GM23338 (cell line): ENCODE results near the gene IFT88. TPM values are rescaled to one million over a fixed set of nuclear protein-coding genes. Genes with fewer than 3 reads are reported as not detected.

Experiments
- ATAC-seq: fragments of 200-7000 bp; cut with Tn5 transposase; 3 replicates; pipeline ENCODE4 v1.9.1; 2020
- DNase-seq: peaks from one replicate; pipeline ENCODE4 v3.0.0-alpha.2; 2015; ENCODE audit warnings: low spot score
- H2AFZ ChIP-seq: fragments of 200-600 bp; sonication (generic); 2 replicates; pipeline ENCODE4 v1.8.0; 2016; ENCODE audit warnings: antibody characterized with exemption, mild to moderate bottlenecking, moderate library complexity
- H3F3A ChIP-seq: fragments of 200-600 bp; sonication (generic); replicated peaks from 2 replicates; pipeline ENCODE4 v1.8.0; 2017; ENCODE audit warnings: antibody characterized with exemption, mixed run types, low read depth
- H3K27ac ChIP-seq: fragments of 200-600 bp; sonication (generic); 2 replicates; pipeline ENCODE4 v1.6.1; 2016; ENCODE audit warnings: low read depth
- H3K27me3 ChIP-seq: fragments of 200-600 bp; sonication (generic); 2 replicates; pipeline ENCODE4 v1.8.0; 2016; ENCODE audit warnings: mild to moderate bottlenecking, mixed run types, moderate library complexity; ENCODE audit not compliant: insufficient read depth
- H3K36me3 ChIP-seq: fragments of 200-600 bp; sonication (generic); 2 replicates; pipeline ENCODE4 v1.8.0; 2016; ENCODE audit warnings: mild to moderate bottlenecking; ENCODE audit not compliant: insufficient read depth
- H3K4me1 ChIP-seq: fragments of 200-600 bp; sonication (generic); 2 replicates; pipeline ENCODE4 v1.8.0; 2016; ENCODE audit warnings: mild to moderate bottlenecking, moderate library complexity; ENCODE audit not compliant: insufficient read depth
- H3K4me2 ChIP-seq: fragments of 200-600 bp; sonication (generic); 2 replicates; pipeline ENCODE4 v1.7.1; 2017; ENCODE audit warnings: mixed run types
- H3K4me3 ChIP-seq: fragments of 200-600 bp; sonication (generic); 2 replicates; pipeline ENCODE4 v1.6.1; 2016; ENCODE audit warnings: mixed run types
- H3K79me2 ChIP-seq: fragments of 200-600 bp; sonication (generic); replicated peaks from 2 replicates; pipeline ENCODE4 v1.8.0; 2017; ENCODE audit warnings: mild to moderate bottlenecking; ENCODE audit not compliant: insufficient read depth
- H3K9me2 ChIP-seq: fragments of 200-600 bp; sonication (generic); 2 replicates; pipeline ENCODE4 v1.8.0; 2017; ENCODE audit not compliant: insufficient read depth
- H4K20me1 ChIP-seq: fragments of 200-600 bp; sonication (generic); replicated peaks from 2 replicates; pipeline ENCODE4 v1.8.0; 2017; ENCODE audit warnings: mild to moderate bottlenecking; ENCODE audit not compliant: insufficient read depth
- H3K27ac Mint-ChIP-seq: 2 replicates; pipeline ENCODE4 v1.8.0; 2020; ENCODE audit warnings: inconsistent platforms, mild to moderate bottlenecking, moderate library complexity, mixed read lengths
- H3K27me3 Mint-ChIP-seq: 3 replicates; pipeline ENCODE4 v1.8.0; 2022; ENCODE audit warnings: low read depth, mild to moderate bottlenecking, moderate library complexity, mixed read lengths, inconsistent platforms; ENCODE audit not compliant: insufficient read depth, poor library complexity
- H3K36me3 Mint-ChIP-seq: 3 replicates; pipeline ENCODE4 v1.8.0; 2021; ENCODE audit warnings: low read depth, mild to moderate bottlenecking, inconsistent platforms, moderate library complexity, mixed read lengths
- H3K4me1 Mint-ChIP-seq: 3 replicates; pipeline ENCODE4 v1.8.0; 2020; ENCODE audit warnings: mild to moderate bottlenecking, inconsistent platforms, mixed read lengths
- H3K4me3 Mint-ChIP-seq: 3 replicates; pipeline ENCODE4 v1.8.0; 2021; ENCODE audit warnings: moderate library complexity, mild to moderate bottlenecking, inconsistent platforms, mixed read lengths
- H3K9me3 Mint-ChIP-seq: 3 replicates; pipeline ENCODE4 v1.8.0; 2020; ENCODE audit warnings: moderate library complexity, mild to moderate bottlenecking, inconsistent platforms, mixed read lengths
- CREB1 ChIP-seq: fragments of 250-450 bp; sonication (Bioruptor Pico); IDR thresholded peaks from 2 replicates; pipeline ENCODE4 v1.5.0; 2020; ENCODE audit warnings: low read depth, mild to moderate bottlenecking, moderate library complexity
- ETS1 ChIP-seq: IDR thresholded peaks from 2 replicates; pipeline ENCODE4 v1.6.1; 2016; ENCODE audit warnings: antibody characterized with exemption
- EZH2 ChIP-seq: fragments of 200-600 bp; sonication (generic); IDR thresholded peaks from one replicate; pipeline ENCODE4 v1.8.0; 2017; ENCODE audit warnings: antibody characterized with exemption, mild to moderate bottlenecking, low read depth; ENCODE audit not compliant: unreplicated experiment
- EZH2phosphoT487 ChIP-seq: fragments of 200-600 bp; sonication (generic); IDR thresholded peaks from one replicate; pipeline ENCODE4 v1.8.1; 2018; ENCODE audit warnings: antibody characterized with exemption; ENCODE audit not compliant: unreplicated experiment
- JUNB ChIP-seq: IDR thresholded peaks from one replicate; pipeline ENCODE4 v1.6.1; 2016; ENCODE audit warnings: antibody characterized with exemption; ENCODE audit not compliant: unreplicated experiment
- NANOG ChIP-seq: IDR thresholded peaks from 2 replicates; pipeline ENCODE4 v1.6.1; 2016; ENCODE audit warnings: antibody characterized with exemption, borderline replicate concordance
- POLR2AphosphoS5 ChIP-seq: IDR thresholded peaks from 2 replicates; pipeline ENCODE4 v1.6.1; 2016; ENCODE audit warnings: antibody characterized with exemption, low read depth
- ZNF114 ChIP-seq: fragments of 250-450 bp; sonication (Bioruptor Pico); IDR thresholded peaks from 2 replicates; pipeline ENCODE4 v1.5.0; 2020; ENCODE audit warnings: mild to moderate bottlenecking, moderate library complexity
- ZNF331 ChIP-seq: fragments of 250-450 bp; sonication (Bioruptor Pico); IDR thresholded peaks from 2 replicates; pipeline ENCODE4 v1.5.0; 2020; ENCODE audit warnings: low read depth, mild to moderate bottlenecking, moderate library complexity
- ZNF462 ChIP-seq: fragments of 250-450 bp; sonication (Bioruptor Pico); IDR thresholded peaks from 2 replicates; pipeline ENCODE4 v1.5.0; 2020; ENCODE audit warnings: mild to moderate bottlenecking, moderate library complexity
- polyA plus RNA-seq: library from polyadenylated mRNA; unstranded; fragments of >200 nt; fragmentation: Nextera tagmentation; extraction: Ambion mirVana; gene quantifications from 2 replicates; pipeline ENCODE4 v1.2.1, GENCODE V29; 2016
- total RNA-seq: library from RNA; depleted of rRNA; stranded (reverse); fragments of >200 nt; shearing (Covaris generic); gene quantifications from 2 replicates; pipeline ENCODE4 v1.2.3, GENCODE V29; 2014
- TF ChIP-seq, protein P1 (sequence below): IDR thresholded peaks from one replicate; pipeline ENCODE4 v1.6.1; 2018; ENCODE audit warnings: antibody characterized with exemption; ENCODE audit not compliant: unreplicated experiment
- TF ChIP-seq, protein P2 (sequence below), 2 experiments: fragments of 200-600 bp in 1 of 2; sonication (generic) in 1 of 2; conservative IDR thresholded peaks; 2 replicates each; pipeline versions ENCODE4 v1.5.1 to v1.6.1; 2016 to 2017; ENCODE audit warnings: antibody characterized with exemption in 2 of 2, low read depth in 2 of 2, mild to moderate bottlenecking in 2 of 2, moderate library complexity in 1 of 2

IFT88 gene
- total and polyA plus RNA-seq, 2 experiments from 2014 or later: 8.2 to 8.7 TPM

- Histone ChIP-seq H4K20me1 (no peaks in the 10 kb centered on the region), H3K4me2 (no peak overlapping the region), H3K27ac (no peak overlapping the region), H3K79me2 (no peaks in the 10 kb centered on the region), H2AFZ (no peak overlapping the region), H3K4me1 (no peaks in the 10 kb centered on the region), H3F3A (0 out of 2 replicates have a peak, but pooled peaks cover 6% of the 10 kb centered on the region), H3K36me3 (no peaks in the 10 kb centered on the region), H3K9me2 (no peaks in the 10 kb centered on the region), H3K4me3 (no peak overlapping the region), H3K27me3 (peaks cover 32% of the 10 kb centered on the region)
- H3K27ac Mint-ChIP-seq: no peak overlapping the region
- no peak for TF ChIP-seq POLR2AphosphoS5
- TF ChIP-seq ZNF462 (CRISPR knock-in tag): no peak
- no peak for TF ChIP-seq NANOG
- no peak for TF ChIP-seq EZH2
- TF ChIP-seq, protein P1, sequence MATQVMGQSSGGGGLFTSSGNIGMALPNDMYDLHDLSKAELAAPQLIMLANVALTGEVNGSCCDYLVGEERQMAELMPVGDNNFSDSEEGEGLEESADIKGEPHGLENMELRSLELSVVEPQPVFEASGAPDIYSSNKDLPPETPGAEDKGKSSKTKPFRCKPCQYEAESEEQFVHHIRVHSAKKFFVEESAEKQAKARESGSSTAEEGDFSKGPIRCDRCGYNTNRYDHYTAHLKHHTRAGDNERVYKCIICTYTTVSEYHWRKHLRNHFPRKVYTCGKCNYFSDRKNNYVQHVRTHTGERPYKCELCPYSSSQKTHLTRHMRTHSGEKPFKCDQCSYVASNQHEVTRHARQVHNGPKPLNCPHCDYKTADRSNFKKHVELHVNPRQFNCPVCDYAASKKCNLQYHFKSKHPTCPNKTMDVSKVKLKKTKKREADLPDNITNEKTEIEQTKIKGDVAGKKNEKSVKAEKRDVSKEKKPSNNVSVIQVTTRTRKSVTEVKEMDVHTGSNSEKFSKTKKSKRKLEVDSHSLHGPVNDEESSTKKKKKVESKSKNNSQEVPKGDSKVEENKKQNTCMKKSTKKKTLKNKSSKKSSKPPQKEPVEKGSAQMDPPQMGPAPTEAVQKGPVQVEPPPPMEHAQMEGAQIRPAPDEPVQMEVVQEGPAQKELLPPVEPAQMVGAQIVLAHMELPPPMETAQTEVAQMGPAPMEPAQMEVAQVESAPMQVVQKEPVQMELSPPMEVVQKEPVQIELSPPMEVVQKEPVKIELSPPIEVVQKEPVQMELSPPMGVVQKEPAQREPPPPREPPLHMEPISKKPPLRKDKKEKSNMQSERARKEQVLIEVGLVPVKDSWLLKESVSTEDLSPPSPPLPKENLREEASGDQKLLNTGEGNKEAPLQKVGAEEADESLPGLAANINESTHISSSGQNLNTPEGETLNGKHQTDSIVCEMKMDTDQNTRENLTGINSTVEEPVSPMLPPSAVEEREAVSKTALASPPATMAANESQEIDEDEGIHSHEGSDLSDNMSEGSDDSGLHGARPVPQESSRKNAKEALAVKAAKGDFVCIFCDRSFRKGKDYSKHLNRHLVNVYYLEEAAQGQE: no peak
- TF ChIP-seq ZNF331 (CRISPR knock-in tag): no peak
- no peak for TF ChIP-seq CREB1 (CRISPR knock-in tag)
- no peak for TF ChIP-seq ZNF114
- no peak for TF ChIP-seq JUNB
- TF ChIP-seq ETS1: no peak
- TF ChIP-seq, protein P2, sequence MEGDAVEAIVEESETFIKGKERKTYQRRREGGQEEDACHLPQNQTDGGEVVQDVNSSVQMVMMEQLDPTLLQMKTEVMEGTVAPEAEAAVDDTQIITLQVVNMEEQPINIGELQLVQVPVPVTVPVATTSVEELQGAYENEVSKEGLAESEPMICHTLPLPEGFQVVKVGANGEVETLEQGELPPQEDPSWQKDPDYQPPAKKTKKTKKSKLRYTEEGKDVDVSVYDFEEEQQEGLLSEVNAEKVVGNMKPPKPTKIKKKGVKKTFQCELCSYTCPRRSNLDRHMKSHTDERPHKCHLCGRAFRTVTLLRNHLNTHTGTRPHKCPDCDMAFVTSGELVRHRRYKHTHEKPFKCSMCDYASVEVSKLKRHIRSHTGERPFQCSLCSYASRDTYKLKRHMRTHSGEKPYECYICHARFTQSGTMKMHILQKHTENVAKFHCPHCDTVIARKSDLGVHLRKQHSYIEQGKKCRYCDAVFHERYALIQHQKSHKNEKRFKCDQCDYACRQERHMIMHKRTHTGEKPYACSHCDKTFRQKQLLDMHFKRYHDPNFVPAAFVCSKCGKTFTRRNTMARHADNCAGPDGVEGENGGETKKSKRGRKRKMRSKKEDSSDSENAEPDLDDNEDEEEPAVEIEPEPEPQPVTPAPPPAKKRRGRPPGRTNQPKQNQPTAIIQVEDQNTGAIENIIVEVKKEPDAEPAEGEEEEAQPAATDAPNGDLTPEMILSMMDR (conservative IDR thresholded peaks at IDR 0.05; ENCODE audit: low read depth in 2 of 2): no peak
- no peak for TF ChIP-seq EZH2phosphoT487
- peaks cover 10% of the 10 kb centered on the region for H3K27me3 Mint-ChIP-seq
- H3K36me3 Mint-ChIP-seq: no peaks in the 10 kb centered on the region
- no peak overlapping the region for H3K4me3 Mint-ChIP-seq
- no peaks in the 10 kb centered on the region for H3K9me3 Mint-ChIP-seq
- peaks cover 8% of the 10 kb centered on the region for H3K4me1 Mint-ChIP-seq
- ATAC-seq (no peak), DNase-seq (no peak)
Measured at GRCh38 chr13:20720499-20720898, 153.5 kb downstream of the IFT88 start.
